ENCODE results near the gene MED25.
A peak's percentile ranks its signal among the peaks of the same experiment; 100 is the strongest.

Gene MED25

GRCh38 chr19:49786376-49786820 is 31.7 kb upstream of the MED25 start:
- TF ChIP-seq JUND (IDR thresholded peaks at IDR 0.05; ENCODE audit: low read depth) = no peak
- no peak for DNase-seq (ENCODE audit: low read depth in 1 of 2, low spot score in 1 of 2)
- in situ Hi-C loops (cut with HindIII; ENCODE audit: low pct_unique_long_range_greater_than_20kb, low sequenced_read_pairs) = no loop called here

GRCh38 chr19:49787746-49788145 is 30.3 kb upstream of the MED25 start:
- in situ Hi-C loops (cut with HindIII; ENCODE audit: low pct_unique_long_range_greater_than_20kb, low sequenced_read_pairs) = no loop called here
- DNase-seq (ENCODE audit: low read depth in 1 of 2, low spot score in 1 of 2) = peak in 1 of 2 experiments; percentile 86
- no peak for TF ChIP-seq JUND (IDR thresholded peaks at IDR 0.05; ENCODE audit: low read depth)

- in situ Hi-C loops (cut with HindIII; ENCODE audit: low pct_unique_long_range_greater_than_20kb, low sequenced_read_pairs) = no loop called here
- no peak for TF ChIP-seq JUND (IDR thresholded peaks at IDR 0.05; ENCODE audit: low read depth)
- DNase-seq (ENCODE audit: low read depth in 1 of 2, low spot score in 1 of 2) = no peak
These were observed 29.2 kb upstream of the MED25 start for GRCh38 chr19:49788857-49789256.

- TF ChIP-seq JUND (IDR thresholded peaks at IDR 0.05; ENCODE audit: low read depth) = no peak
- in situ Hi-C loops (cut with HindIII; ENCODE audit: low pct_unique_long_range_greater_than_20kb, low sequenced_read_pairs) = no loop called here
- DNase-seq (ENCODE audit: low read depth in 1 of 2, low spot score in 1 of 2) = no peak
These were observed 27.2 kb upstream of the MED25 start for GRCh38 chr19:49790866-49791265.

- in situ Hi-C loops (cut with HindIII; ENCODE audit: low pct_unique_long_range_greater_than_20kb, low sequenced_read_pairs) = no loop called here
- TF ChIP-seq JUND (IDR thresholded peaks at IDR 0.05; ENCODE audit: low read depth) = no peak
- no peak for DNase-seq (ENCODE audit: low read depth in 1 of 2, low spot score in 1 of 2)
These were observed 26.2 kb upstream of the MED25 start for GRCh38 chr19:49791776-49792445.

- TF ChIP-seq JUND (IDR thresholded peaks at IDR 0.05; ENCODE audit: low read depth) = no peak
- DNase-seq (ENCODE audit: low read depth in 1 of 2, low spot score in 1 of 2) = no peak
These were observed 25.1 kb upstream of the MED25 start for GRCh38 chr19:49792829-49793560.

GRCh38 chr19:49793561-49793840 is 24.6 kb upstream of the MED25 start:
- in situ Hi-C loops (cut with HindIII; ENCODE audit: low pct_unique_long_range_greater_than_20kb, low sequenced_read_pairs) = no loop called here

More at GRCh38 chr19:49792829-49793560, 25.1 kb upstream of the MED25 start:
- in situ Hi-C loops (cut with HindIII; ENCODE audit: low pct_unique_long_range_greater_than_20kb, low sequenced_read_pairs) = no loop called here

GRCh38 chr19:49795615-49796014 is 22.5 kb upstream of the MED25 start:
- TF ChIP-seq JUND (IDR thresholded peaks at IDR 0.05; ENCODE audit: low read depth) = no peak
- in situ Hi-C loops (cut with HindIII; ENCODE audit: low pct_unique_long_range_greater_than_20kb, low sequenced_read_pairs) = no loop called here
- DNase-seq (ENCODE audit: low read depth in 1 of 2, low spot score in 1 of 2) = no peak

More at GRCh38 chr19:49793561-49793840, 24.6 kb upstream of the MED25 start:
- no peak for TF ChIP-seq JUND (IDR thresholded peaks at IDR 0.05; ENCODE audit: low read depth)
- DNase-seq (ENCODE audit: low read depth in 1 of 2, low spot score in 1 of 2) = no peak

- in situ Hi-C loops (cut with HindIII; ENCODE audit: low pct_unique_long_range_greater_than_20kb, low sequenced_read_pairs) = no loop called here
- no peak for TF ChIP-seq JUND (IDR thresholded peaks at IDR 0.05; ENCODE audit: low read depth)
- DNase-seq (ENCODE audit: low read depth in 1 of 2, low spot score in 1 of 2) = no peak
These were observed 19.5 kb upstream of the MED25 start for GRCh38 chr19:49798574-49798973.

GRCh38 chr19:49799271-49799797 is 18.8 kb upstream of the MED25 start:
- no peak for TF ChIP-seq JUND (IDR thresholded peaks at IDR 0.05; ENCODE audit: low read depth)
- no peak for DNase-seq (ENCODE audit: low read depth in 1 of 2, low spot score in 1 of 2)
- in situ Hi-C loops (cut with HindIII; ENCODE audit: low pct_unique_long_range_greater_than_20kb, low sequenced_read_pairs) = no loop called here

GRCh38 chr19:49799798-49800376 is 18.2 kb upstream of the MED25 start:
- TF ChIP-seq JUND (IDR thresholded peaks at IDR 0.05; ENCODE audit: low read depth) = no peak
- in situ Hi-C loops (cut with HindIII; ENCODE audit: low pct_unique_long_range_greater_than_20kb, low sequenced_read_pairs) = no loop called here
- no peak for DNase-seq (ENCODE audit: low read depth in 1 of 2, low spot score in 1 of 2)

- no peak for TF ChIP-seq JUND (IDR thresholded peaks at IDR 0.05; ENCODE audit: low read depth)
- DNase-seq (ENCODE audit: low read depth in 1 of 2, low spot score in 1 of 2) = no peak
- in situ Hi-C loops (cut with HindIII; ENCODE audit: low pct_unique_long_range_greater_than_20kb, low sequenced_read_pairs) = no loop called here
These were observed 17.3 kb upstream of the MED25 start for GRCh38 chr19:49800771-49801170.

GRCh38 chr19:49801401-49801888 is 16.6 kb upstream of the MED25 start:
- no peak for TF ChIP-seq JUND (IDR thresholded peaks at IDR 0.05; ENCODE audit: low read depth)
- in situ Hi-C loops (cut with HindIII; ENCODE audit: low pct_unique_long_range_greater_than_20kb, low sequenced_read_pairs) = no loop called here

More at GRCh38 chr19:49801401-49801888, 16.6 kb upstream of the MED25 start:
- DNase-seq (ENCODE audit: low read depth in 1 of 2, low spot score in 1 of 2) = no peak

Data from T47D (cell line).